GM23248 (cell line): ENCODE measurements around the gene CHMP4A. TPM values are rescaled to one million over a fixed set of nuclear protein-coding genes. Genes with fewer than 3 reads are reported as not detected.

Experiments used
- DNase-seq: peaks from one replicate; pipeline ENCODE4 v3.0.0-alpha.2; 2015
- H2AFZ ChIP-seq: fragments of 200-600 bp; sonication (generic); 2 replicates; pipeline ENCODE4 v1.6.1; 2016; ENCODE audit warnings: antibody characterized with exemption
- H3F3A ChIP-seq: fragments of 200-600 bp; sonication (generic); 2 replicates; pipeline ENCODE4 v1.6.1; 2016; ENCODE audit warnings: mild to moderate bottlenecking, antibody characterized with exemption, mixed run types; ENCODE audit not compliant: insufficient read depth
- H3K27ac ChIP-seq: fragments of 200-600 bp; sonication (generic); 2 replicates; pipeline ENCODE4 v1.5.1; 2016; ENCODE audit warnings: mild to moderate bottlenecking
- H3K27me3 ChIP-seq: fragments of 200-600 bp; sonication (generic); replicated peaks from 2 replicates; pipeline ENCODE4 v1.6.1; 2016; ENCODE audit warnings: mild to moderate bottlenecking; ENCODE audit not compliant: insufficient read depth
- H3K36me3 ChIP-seq: fragments of 200-600 bp; sonication (generic); 2 replicates; pipeline ENCODE4 v1.6.1; 2016; ENCODE audit warnings: low read depth, mild to moderate bottlenecking
- H3K4me1 ChIP-seq: fragments of 200-600 bp; sonication (generic); 2 replicates; pipeline ENCODE4 v1.6.1; 2016; ENCODE audit warnings: mild to moderate bottlenecking; ENCODE audit not compliant: insufficient read depth
- H3K4me2 ChIP-seq: fragments of 200-600 bp; sonication (generic); one replicate; pipeline ENCODE4 v1.6.1; 2016; ENCODE audit warnings: mild to moderate bottlenecking; ENCODE audit not compliant: unreplicated experiment
- H3K4me3 ChIP-seq: fragments of 200-600 bp; sonication (generic); 2 replicates; pipeline ENCODE4 v1.5.1; 2016; ENCODE audit warnings: mild to moderate bottlenecking
- H3K79me2 ChIP-seq: fragments of 200-600 bp; sonication (generic); 2 replicates; pipeline ENCODE4 v1.6.1; 2016; ENCODE audit warnings: mild to moderate bottlenecking; ENCODE audit not compliant: insufficient read depth
- H3K9ac ChIP-seq: fragments of 200-600 bp; sonication (generic); 2 replicates; pipeline ENCODE4 v1.6.1; 2016; ENCODE audit warnings: mild to moderate bottlenecking
- H3K9me2 ChIP-seq: fragments of 200-600 bp; sonication (generic); 2 replicates; pipeline ENCODE4 v1.6.1; 2016; ENCODE audit warnings: mixed run types, mild to moderate bottlenecking, moderate library complexity; ENCODE audit not compliant: insufficient read depth
- H3K9me3 ChIP-seq: fragments of 200-600 bp; sonication (generic); one replicate; pipeline ENCODE4 v1.6.1; 2017; ENCODE audit warnings: low read depth
- H4K20me1 ChIP-seq: fragments of 200-600 bp; sonication (generic); 2 replicates; pipeline ENCODE4 v1.6.0; 2016; ENCODE audit not compliant: insufficient read depth
- EZH2 ChIP-seq: fragments of 200-600 bp; sonication (generic); IDR thresholded peaks from 2 replicates; pipeline ENCODE4 v1.6.1; 2018; ENCODE audit warnings: antibody characterized with exemption, mild to moderate bottlenecking; ENCODE audit not compliant: insufficient read depth, poor library complexity, severe bottlenecking
- EZH2phosphoT487 ChIP-seq: fragments of 200-600 bp; sonication (generic); IDR thresholded peaks from 2 replicates; pipeline ENCODE4 v1.6.1; 2018; ENCODE audit warnings: antibody characterized with exemption, moderate library complexity, mild to moderate bottlenecking, low read depth; ENCODE audit not compliant: insufficient read depth
- WGBS, 2 experiments: methylation state at CpG; one replicate each; pipeline ENCODE4 v1.1.6; 2015 to 2017; ENCODE audit warnings: low lambda C conversion rate in 2 of 2, low coverage in 1 of 2; ENCODE audit errors: missing lambda C conversion rate in 2 of 2; 5-methylcytosine and 5-hydroxymethylcytosine counted together
- in situ Hi-C: fragments of 300-500 bp; cut with MboI; formaldehyde crosslinking; loops from 2 replicates; pipeline ENCODE4 v1.15.0; 2020
- polyA plus RNA-seq: library from polyadenylated mRNA; unstranded; fragments of >200 nt; fragmentation: Nextera tagmentation; extraction: Ambion mirVana; gene quantifications from 2 replicates; pipeline ENCODE4 v1.2.1, GENCODE V29; 2016
- total RNA-seq: library from RNA; depleted of rRNA; stranded (reverse); fragments of >200 nt; shearing (Covaris generic); gene quantifications from 2 replicates; pipeline ENCODE4 v1.2.3, GENCODE V29; 2014

CHMP4A gene
- total and polyA plus RNA-seq, 2 experiments from 2014 or later: 32.1 to 81.6 TPM

DNA sequence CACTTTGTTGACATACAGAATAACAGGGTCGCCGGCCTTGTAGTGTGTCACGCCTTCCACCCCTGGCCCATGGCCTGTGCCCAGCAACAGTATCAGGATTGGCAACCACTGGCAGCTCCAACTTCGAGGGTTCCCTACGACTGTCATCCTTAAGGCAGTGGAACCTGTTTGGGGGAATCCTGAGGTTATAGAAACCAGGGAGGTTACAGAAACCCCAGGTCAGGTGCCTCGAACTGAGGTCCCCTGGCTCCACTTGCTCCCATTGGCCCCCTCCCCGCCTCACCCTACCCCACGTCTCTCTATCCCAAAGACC, 18.5 kb downstream of the CHMP4A start:
- H3K9me2 ChIP-seq: no peaks in the 10 kb centered on the region
- peaks cover 81% of the 10 kb centered on the region for H3K79me2 ChIP-seq
- peaks cover 13% of the 10 kb centered on the region for H3K4me1 ChIP-seq
- H2AFZ ChIP-seq: peak overlapping the region; percentile 80
- H3K9me3 ChIP-seq: no peaks in the 10 kb centered on the region
- H3K27me3 ChIP-seq: no peaks in the 10 kb centered on the region
- H3F3A ChIP-seq: peaks cover 9% of the 10 kb centered on the region
- H3K9ac ChIP-seq: peak overlapping the region; percentile 94
- H3K4me3 ChIP-seq: peak overlapping the region; percentile 83
- in situ Hi-C loops: no loop called here
- TF ChIP-seq EZH2phosphoT487 (no peak), EZH2 (no peak)
- H4K20me1 ChIP-seq: no peaks in the 10 kb centered on the region
- H3K36me3 ChIP-seq: no peaks in the 10 kb centered on the region
- peak overlapping the region; percentile 81 for H3K27ac ChIP-seq
- DNase-seq: peak; percentile 18
- WGBS, 2 experiments: 43 to 70% methylated on average over 5 to 8 of the region's 8 CpGs
- H3K4me2 ChIP-seq: peak overlapping the region; percentile 99

DNA sequence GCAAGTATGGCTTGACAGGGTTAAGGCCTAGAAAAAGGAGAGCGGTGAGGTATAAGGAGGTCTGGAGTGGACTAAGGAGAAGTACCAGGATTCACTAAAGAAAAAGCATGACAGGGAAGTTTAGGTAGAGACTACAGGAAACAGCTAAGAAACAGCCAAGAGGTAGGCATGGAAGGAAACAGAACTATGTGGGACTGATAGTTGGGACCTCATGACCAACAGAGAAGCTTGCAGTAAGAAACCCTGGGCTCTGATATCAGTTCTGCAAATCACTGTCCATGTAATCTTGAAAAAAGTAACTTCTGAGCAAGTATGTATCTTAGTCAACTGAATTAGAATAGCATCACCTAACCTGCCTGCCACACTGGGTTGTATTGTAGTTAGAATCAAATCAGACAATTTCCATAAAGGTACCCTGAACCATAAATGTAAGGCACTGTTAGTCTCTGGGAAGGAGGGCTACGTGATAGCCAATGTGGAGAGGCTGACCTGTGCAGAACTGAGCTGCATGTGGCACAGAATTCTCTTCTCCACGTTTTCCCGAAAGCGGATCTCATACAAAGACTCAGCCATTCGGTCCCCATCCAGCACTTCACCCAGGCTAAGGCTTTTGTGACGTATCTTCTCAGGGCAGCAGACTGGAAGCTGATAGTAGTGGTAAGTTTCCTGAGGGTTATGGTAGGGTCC, 19.0 kb downstream of the CHMP4A start:
- WGBS, 2 experiments: 66 to 67% methylated on average over 7 of the region's 7 CpGs
- Histone ChIP-seq H3K9me2 (no peaks in the 10 kb centered on the region), H3F3A (peaks cover 14% of the 10 kb centered on the region), H2AFZ (peak overlapping the region; percentile 80; the same call in 1 of the 2 replicates), H3K9me3 (no peaks in the 10 kb centered on the region), H3K4me1 (peaks cover 13% of the 10 kb centered on the region), H4K20me1 (no peaks in the 10 kb centered on the region), H3K4me2 (peak overlapping the region; percentile 99), H3K4me3 (peak overlapping the region; percentile 83), H3K27me3 (no peaks in the 10 kb centered on the region), H3K79me2 (peaks cover 77% of the 10 kb centered on the region), H3K27ac (peak overlapping the region; percentile 81; the same call in 1 of the 2 replicates), H3K36me3 (no peaks in the 10 kb centered on the region), H3K9ac (peak overlapping the region; percentile 94)
- no peak for DNase-seq
- no peak for TF ChIP-seq EZH2phosphoT487
- no peak for TF ChIP-seq EZH2
- in situ Hi-C loops: no loop called here

DNA sequence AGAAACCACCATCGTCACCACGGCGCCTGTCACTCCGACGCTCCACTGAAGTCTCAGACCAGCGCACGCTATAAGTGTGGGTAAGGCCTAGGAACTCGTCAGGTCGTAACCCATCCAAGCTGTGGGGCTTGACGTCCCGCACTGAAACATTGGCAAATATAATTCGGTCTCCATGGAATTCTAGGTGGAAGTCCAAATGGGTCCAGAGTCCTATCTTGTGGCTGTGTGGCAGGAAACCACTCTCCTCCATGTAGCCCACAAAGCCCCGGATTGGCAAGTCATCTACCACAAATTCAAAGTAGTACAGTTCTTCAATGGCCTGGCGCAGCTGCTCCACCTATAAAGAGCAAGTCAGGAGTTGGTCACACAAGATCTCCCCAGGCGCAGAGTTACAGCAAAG, 20.4 kb downstream of the CHMP4A start:
- H3K4me2 ChIP-seq: no peak overlapping the region
- no peaks in the 10 kb centered on the region for H3K36me3 ChIP-seq
- H3K9me3 ChIP-seq: no peaks in the 10 kb centered on the region
- DNase-seq: no peak
- 96% methylated on average over 15 of the region's 15 CpGs for WGBS, 2 experiments
- TF ChIP-seq EZH2: no peak
- no peak for TF ChIP-seq EZH2phosphoT487
- H2AFZ ChIP-seq: no peak overlapping the region
- no peak overlapping the region for H3K4me3 ChIP-seq
- no peaks in the 10 kb centered on the region for H4K20me1 ChIP-seq
- no peaks in the 10 kb centered on the region for H3K27me3 ChIP-seq
- H3K27ac ChIP-seq: no peak overlapping the region
- peaks cover 18% of the 10 kb centered on the region for H3F3A ChIP-seq
- no peaks in the 10 kb centered on the region for H3K9me2 ChIP-seq
- in situ Hi-C loops: no loop called here
- no peak overlapping the region for H3K9ac ChIP-seq
- H3K79me2 ChIP-seq: peaks cover 70% of the 10 kb centered on the region
- peaks cover 19% of the 10 kb centered on the region for H3K4me1 ChIP-seq

DNA sequence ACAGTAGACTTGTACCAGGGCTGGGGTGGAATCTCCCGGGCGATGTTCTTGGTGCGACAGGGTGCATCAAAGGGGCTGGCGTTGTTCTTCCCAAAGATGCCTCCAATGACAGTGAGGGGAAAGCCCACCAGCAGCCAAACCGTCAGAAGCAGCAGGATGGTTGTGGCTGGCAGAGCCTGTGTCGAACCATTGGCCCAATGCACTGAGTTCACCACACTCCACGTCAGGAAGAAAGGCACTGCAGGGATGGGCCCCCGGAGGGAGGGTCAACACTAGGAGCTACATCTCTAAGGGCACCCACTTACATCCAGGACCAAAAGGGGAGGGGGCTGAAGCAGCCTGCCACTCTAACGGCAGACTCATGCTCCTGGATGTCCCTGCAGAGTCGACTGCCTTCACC, 22.9 kb downstream of the CHMP4A start:
- no peak overlapping the region for H3K27ac ChIP-seq
- H3K79me2 ChIP-seq: peaks cover 66% of the 10 kb centered on the region
- no peaks in the 10 kb centered on the region for H3K9me2 ChIP-seq
- no peaks in the 10 kb centered on the region for H4K20me1 ChIP-seq
- peaks cover 19% of the 10 kb centered on the region for H3K4me1 ChIP-seq
- no peaks in the 10 kb centered on the region for H3K27me3 ChIP-seq
- H3K9me3 ChIP-seq: no peaks in the 10 kb centered on the region
- H3K9ac ChIP-seq: no peak overlapping the region
- no peak for TF ChIP-seq EZH2phosphoT487
- no peak for TF ChIP-seq EZH2
- no peak for DNase-seq
- no peak overlapping the region for H3K4me2 ChIP-seq
- H3K4me3 ChIP-seq: no peak overlapping the region
- H3F3A ChIP-seq: peaks cover 12% of the 10 kb centered on the region
- no peak overlapping the region for H2AFZ ChIP-seq
- H3K36me3 ChIP-seq: no peaks in the 10 kb centered on the region
- 93 to 96% methylated on average over 10 of the region's 10 CpGs for WGBS, 2 experiments
- in situ Hi-C loops: no loop called here
